Fibroblast of the conjunctiva (primary cell): ENCODE results near the gene OTX1.

Experiments
- DNase-seq: peaks from one replicate; pipeline ENCODE4 v3.0.0-alpha.2; 2010; ENCODE audit warnings: low read depth

Gene OTX1

DNA sequence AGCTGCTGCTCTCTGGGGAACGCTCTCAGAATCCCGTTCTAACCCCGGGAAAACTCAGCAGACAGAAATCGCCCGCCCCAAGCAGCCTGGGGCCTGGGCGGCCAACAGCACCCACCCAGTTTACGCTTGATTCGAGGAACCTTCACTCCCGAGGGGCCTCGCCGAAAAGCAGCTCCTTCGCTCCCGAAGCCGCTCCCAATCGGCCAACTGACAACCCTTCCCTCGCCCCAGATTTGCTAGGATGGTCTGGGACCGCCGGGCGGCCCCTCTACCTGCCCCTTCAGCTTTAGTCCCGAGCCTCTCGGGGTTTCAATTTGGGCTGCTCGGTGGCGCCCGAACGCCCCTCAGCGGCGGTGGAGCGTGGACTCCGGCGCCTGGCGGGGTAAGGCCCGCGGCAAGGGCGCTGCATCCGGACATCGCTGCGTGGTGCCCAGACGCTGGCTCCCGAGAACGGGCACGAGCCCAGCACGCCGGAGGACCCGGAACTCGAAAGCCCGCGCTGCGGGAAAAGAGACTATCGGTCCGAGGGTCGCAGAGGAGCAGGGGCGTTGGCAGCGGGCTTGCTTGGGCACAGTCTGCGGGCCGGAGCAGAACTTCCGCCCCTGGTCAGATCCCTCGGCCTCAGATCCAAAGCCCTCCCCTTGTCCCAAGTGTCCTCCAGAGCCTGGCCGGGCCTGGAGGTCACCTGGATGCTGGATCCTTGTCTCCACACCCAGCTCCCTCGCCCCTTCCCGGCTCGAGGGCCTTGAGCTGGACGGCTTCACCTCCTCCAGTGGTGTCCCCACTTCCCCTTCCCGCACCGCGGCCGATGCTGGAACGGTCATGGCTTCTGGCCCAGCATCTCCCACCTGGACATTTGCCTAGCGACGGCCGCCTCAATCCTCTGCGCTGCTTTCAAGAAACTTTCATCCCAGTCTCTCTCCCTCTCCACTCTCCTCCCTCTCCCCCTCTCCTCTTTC, 3.0 kb upstream of the OTX1 start:
- DNase-seq = no peak

DNA sequence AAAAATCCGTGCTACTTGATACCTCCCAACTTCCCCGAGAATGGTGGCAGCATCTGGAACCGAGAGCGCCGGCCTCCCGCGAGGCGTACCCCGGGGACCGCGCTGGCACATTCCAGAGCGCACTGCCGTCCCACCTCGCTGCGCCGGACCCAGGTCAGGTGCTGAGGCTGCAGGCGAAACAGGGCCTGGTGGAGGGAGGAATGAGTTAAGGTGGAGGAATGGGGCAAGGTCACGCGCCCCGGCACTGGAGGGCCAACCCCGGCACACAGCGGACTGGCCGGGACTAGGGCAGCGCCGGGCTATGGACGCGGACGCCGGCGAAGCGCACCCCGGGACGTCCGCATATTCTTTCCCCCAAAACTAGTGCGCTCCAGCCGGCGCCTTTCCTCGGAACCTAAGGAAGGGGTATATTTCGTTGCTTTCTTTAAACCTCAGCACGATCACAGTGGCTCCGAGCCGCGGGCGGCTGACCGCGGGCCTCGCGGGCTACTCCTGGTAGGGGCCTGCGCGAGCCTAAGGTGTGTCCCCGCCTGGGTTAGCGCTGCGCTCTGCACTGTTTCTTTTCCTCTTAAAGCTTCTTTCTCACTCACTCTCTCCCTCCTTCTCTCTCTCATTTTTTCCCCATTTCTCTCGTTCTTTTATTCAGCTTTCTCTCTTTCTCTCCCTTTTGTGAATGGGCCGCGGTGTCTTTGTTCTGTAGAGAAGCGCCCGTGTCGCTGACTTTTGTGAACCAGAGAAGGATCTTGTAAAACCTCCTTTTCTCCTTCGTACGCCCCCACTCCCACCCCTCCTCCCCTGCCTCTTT, 2.1 kb upstream of the OTX1 start:
- DNase-seq = no peak

DNA sequence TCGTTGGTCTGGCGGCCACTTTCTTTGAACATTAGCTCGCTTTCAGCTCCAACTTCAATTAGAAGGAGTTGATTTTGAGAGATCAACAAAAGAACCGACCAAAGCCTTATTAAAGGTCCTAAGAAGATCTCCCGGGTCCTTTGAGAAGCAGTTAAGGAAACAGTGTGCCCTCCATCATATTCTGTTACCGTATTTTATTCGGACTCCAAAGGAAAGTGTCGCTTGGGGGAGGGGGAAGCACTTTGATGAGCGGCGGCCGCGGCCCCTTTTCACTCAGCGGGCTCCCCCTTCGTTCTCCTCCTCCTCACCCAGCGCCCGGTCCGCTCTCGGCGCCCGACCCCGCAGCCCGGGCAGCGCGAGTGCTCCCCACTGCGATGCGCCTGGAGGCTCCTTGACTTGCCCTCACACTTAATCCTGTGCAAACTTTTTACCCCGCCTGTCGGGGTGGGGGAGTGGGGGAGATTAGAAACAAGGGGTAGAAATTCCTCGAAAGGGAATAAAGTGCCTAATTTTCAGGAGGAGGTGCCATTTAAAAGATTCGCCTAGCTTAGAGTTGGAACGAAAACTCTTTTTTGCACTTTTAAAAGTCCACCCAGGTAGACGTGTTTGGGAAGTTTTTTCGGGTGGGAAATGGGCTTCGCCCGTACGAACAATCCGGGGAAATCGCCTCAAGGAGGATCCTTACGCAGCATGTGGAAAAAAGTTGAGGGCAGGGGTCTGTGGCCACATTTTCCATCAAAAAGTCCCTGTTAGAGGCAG, 1.2 kb upstream of the OTX1 start:
- no peak for DNase-seq

DNA sequence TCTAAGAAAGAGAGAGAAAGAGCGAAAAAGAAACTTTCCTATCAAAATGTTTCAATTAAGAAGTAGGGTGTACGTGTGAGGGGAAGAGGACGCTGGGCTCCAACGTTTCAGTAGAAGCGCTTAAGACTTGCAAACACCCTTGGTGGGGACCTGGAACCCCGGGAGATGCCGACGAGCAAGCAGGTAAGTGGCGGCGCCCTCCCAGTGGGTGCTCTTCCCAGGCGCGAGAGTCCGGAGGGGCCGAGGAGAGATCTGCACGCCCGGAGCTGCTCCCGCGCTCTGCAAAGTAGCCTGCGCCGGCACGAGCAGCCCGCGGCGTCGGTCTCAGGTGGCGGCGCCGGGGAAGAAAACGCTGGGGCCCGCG, 678 bp upstream of the OTX1 start:
- no peak for DNase-seq

DNA sequence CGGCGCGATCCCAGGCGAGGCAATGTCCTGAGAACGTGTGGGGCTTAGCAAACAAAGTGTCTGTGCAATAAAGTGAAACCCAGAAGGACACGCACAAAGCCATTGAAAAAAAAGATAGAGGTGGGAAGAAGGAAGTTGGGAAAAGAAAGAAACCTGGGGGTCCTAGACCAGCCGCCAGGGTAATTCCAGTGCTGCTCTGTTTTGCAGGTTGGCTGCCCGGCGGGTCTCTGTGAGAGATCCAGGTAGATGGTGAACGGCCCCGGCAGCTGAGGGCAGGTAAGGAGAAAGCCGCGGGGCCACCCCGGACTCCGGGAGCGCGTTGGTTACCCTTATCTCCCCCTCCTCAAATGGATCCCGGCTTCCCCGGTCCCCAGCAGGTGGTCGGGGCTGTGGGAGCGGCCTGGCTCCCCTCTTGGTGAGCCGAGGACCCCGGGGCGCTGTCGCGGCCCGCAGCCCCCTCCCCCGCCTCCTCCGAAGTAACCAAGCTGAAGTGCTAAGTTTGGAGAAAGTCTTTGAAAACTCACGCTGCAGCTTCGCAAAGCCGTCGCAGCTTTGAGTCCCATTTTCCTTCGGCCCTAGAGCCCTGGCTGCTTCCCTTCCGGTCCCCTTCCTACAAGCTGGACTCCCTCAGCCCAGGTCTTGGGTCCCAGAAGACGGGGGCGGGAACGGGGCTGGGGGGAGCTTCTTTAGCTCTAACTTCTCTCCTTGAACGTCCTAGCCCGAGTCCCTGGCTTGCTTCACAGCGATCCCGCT, 588 bp downstream of the OTX1 start:
- DNase-seq = no peak

DNA sequence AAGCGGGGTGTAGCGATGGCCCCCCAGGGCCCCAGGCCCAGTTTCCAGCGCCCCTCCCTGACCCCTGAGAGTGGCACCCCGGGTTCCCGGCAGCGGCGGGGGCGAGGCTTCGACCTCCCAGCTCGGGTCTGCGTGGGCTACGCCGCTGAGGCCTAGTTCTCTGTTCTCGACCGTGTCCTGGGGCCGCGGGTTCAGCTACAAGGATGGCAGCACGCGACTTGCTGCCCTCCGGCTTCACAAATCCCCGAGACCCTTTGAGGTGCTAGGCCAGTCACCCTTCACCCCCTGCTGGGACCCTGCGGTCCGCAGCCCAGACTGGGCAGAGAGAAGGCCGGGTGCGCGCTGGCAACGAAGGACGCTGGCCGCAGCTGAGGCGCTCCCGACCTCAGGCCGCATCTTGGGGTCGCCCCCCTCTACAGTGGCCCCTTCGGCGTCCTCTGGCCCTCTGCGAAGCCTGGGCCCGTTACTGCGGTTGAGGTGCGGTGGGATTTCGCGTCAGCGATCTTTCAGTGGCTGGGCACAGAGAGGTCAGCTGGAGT, 1.2 kb downstream of the OTX1 start:
- no peak for DNase-seq

DNA sequence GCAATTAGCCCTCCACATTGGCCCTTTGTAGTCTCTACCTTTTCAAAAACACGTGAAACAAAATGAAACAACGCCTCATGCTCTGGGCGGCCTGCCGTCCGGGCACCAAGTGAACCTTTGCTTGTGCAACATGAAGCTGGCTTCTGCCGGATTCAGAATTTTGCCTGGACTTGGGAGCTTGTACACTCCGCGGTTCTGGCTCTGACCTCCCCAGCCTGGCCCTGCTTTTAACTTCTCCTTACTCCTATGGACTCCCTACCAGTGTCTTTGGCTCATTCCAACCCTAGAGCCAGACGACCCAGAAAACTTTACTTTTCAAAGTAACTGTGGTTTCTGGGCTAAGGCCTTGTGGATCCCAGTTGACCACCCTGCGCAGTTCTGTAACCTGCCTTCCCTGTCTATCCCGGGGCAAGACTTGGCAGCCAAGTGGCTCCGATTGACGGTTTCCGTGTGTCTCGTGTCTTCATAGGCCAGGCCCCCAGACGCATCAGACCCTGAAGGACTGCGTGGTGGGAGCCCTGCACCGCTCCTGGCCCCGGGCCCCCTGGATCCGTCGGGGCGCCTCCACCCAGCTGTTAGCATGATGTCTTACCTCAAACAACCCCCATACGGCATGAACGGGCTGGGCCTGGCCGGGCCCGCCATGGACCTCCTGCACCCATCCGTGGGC, 1.9 kb downstream of the OTX1 start:
- no peak for DNase-seq

DNA sequence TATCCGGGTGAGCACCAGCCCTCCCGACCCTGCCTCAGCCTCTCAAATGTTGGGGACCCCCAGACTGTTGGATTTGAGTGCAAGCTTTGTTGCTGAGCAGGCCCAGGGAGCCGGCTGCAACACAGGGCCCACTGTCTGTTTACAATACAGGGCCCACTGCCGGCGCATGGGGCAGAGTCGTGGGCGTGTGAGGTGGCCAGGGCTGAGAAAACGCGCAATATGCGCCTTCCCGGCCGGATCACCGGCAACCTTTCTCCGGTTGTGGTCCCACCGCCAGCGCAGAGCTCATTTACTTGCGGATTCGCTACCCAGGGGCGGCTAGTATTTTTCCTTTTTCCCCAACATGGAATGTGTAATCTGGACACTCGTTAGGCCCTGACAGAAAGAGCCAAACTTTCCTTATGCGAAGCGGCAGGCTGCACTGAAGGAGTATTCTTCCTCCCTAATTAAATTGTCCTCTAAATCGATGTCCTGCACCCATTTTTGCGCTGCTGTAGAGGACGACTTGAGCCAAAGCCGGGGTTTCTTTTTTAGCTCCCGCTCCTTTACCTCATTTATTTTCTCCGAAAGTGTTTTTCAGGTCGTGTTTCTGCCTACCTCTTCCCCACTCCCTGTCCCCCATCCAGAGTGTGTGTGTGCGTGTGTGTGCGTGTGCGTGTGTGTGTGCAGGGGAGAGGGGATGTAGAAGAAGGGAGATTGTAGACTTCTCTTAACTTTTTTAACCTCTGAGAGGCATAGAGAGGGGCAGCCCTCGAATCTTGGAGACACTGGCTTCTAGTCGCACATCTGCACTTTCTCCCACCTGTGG, 2.7 kb downstream of the OTX1 start:
- no peak for DNase-seq

DNA sequence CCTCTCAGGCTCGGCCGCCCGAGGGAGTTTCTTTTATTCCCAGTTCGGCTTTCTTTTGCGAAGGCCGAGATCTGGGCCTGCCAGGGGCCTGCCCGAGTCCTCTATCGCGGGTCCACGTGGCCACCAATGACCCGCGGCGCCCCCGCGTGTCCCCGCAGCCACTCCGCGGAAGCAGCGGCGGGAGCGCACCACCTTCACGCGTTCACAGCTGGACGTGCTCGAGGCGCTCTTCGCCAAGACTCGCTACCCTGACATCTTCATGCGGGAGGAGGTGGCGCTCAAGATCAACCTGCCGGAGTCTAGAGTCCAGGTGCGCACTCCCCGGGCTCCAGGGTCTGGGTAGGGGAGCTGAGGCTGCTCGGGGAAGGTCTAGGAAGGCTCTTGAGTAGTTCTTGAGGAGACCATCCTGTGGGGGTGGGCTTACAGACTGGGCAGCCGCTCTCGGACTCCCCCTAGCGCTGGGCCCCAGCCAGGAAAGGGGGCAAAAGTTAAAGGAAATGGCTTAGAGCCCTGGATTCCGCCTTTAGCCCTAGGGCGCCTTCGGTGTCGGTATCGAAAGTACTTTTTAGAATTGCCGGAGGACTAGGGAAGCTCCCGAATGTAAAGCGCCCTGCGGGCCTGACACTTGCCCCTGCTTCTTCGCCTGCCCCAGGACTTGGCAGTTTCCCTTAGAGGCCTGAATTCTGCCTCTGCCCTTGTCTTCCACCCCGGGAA, 3.4 kb downstream of the OTX1 start:
- DNase-seq = no peak

DNA sequence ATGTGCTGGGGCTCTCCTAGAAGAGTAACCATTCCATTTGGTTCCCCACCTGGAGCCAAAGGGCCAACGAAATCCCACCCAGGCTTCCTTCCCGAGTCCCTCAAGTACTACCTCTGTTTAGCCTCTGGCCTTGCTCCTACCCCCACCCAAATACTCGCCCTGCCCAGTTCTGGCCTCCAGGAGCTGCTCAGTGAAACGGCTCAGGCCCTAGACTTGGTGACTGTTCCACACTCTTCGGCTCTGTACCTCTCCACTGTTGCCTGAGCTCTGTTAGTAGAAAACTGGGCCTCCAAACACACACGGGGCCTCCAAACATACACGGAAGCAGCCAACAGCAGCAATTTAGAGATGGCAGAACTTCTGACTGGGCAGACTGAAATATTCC, 4.2 kb downstream of the OTX1 start:
- DNase-seq = no peak

DNA sequence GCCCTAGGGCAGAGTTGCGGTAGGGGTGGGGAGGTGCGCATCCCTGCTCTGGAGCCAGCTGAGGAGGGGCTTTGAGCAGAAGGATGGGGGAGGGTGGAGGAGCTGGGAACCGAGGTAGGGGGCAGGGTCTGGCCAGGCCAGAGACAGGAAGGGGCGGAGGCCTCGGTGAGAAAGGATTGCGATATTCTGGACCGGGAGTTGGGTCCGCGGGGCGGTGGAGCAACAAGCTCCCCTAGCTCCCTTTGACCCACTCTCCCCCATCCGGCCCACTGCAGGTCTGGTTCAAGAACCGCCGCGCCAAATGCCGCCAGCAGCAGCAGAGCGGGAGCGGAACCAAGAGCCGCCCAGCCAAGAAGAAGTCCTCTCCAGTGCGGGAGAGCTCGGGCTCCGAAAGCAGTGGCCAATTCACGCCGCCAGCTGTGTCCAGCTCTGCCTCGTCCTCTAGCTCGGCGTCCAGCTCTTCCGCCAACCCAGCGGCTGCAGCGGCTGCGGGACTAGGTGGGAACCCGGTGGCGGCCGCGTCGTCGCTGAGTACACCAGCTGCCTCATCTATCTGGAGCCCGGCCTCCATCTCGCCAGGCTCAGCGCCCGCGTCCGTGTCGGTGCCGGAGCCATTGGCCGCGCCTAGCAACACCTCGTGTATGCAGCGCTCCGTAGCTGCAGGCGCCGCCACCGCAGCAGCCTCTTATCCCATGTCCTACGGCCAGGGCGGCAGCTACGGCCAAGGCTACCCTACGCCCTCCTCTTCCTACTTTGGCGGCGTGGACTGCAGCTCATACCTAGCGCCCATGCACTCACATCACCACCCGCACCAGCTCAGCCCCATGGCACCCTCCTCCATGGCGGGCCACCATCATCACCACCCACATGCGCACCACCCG, 4.8 kb downstream of the OTX1 start:
- no peak for DNase-seq

DNA sequence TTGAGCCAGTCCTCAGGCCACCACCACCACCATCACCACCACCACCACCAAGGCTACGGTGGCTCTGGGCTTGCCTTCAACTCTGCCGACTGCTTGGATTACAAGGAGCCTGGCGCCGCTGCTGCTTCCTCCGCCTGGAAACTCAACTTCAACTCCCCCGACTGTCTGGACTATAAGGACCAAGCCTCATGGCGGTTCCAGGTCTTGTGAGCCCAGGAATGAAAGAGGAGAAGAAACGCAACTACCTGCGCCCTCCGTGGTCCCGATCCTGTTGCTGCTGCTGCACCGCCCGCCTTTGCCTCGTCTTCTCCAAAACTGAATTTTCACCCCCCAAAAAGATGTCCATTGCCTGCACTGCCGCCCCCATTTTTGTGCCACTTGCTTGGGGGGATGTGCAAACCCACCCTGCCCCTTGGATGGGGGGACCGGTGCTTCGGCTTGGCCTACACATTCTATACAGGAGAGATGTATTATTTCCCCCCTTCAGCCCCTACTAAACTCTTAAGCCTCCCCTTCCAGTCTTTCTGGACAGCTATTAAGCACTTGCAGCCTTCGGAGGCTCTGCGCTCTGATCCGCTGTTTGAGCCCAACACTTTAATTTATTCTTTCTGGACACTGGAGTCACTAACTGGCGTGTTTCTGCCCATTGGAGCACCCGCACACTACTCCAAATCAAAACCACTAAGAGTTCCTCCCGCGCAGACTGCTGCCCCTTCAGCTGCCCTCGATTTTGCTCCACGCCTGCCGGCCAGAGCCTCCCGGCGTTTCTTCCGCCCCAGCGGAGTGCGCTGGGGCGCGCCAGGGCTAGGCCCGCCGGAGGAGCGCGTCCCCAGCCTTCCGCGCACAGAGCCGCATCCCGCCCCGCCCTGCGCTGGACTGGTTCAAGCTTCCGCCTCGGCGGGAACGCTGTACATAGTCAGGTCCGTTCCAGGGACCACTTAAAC, 5.7 kb downstream of the OTX1 start:
- DNase-seq = no peak

DNA sequence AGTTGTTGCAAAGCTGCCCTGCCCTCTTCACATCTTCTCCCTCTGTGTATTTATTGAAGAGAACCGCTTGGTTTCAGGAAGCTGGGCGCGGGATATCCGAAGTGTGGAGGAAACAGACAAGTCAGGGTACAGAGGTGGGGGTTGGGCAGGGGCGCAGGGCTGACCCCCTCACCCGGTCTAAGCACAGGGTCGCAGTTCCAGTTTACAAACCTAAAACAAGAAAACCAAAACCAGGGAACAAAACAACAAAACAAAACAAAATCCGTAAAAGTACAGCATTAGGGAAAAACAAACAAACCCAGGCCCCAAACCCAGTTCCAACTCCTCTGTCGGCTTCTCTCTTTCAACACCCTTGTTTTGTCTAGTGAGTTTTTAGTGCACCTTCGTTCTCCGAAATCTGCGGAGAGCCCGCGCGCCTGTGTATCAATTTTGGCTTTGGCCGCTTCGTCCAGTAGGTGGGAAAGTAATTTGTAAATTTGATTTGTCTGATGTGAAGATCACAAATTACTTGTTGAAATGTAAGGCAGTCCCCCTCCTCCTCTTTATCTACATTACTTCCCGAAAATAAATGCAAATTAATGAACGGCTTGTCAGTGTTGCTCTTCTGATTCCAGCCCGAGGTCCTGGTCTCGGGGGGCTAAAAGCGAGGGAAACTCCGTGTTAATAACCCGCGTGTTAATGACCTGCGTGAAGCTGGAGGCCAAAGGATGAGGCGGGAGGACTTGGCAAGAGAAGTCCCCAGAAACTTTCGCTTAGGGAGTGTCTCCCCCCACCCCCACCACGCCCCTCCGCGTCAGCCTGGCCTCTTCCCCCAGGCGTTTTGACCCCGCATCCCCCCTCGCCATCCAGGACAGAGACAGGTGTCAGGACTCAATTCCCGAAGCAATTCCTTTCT, 6.9 kb downstream of the OTX1 start:
- no peak for DNase-seq

DNA sequence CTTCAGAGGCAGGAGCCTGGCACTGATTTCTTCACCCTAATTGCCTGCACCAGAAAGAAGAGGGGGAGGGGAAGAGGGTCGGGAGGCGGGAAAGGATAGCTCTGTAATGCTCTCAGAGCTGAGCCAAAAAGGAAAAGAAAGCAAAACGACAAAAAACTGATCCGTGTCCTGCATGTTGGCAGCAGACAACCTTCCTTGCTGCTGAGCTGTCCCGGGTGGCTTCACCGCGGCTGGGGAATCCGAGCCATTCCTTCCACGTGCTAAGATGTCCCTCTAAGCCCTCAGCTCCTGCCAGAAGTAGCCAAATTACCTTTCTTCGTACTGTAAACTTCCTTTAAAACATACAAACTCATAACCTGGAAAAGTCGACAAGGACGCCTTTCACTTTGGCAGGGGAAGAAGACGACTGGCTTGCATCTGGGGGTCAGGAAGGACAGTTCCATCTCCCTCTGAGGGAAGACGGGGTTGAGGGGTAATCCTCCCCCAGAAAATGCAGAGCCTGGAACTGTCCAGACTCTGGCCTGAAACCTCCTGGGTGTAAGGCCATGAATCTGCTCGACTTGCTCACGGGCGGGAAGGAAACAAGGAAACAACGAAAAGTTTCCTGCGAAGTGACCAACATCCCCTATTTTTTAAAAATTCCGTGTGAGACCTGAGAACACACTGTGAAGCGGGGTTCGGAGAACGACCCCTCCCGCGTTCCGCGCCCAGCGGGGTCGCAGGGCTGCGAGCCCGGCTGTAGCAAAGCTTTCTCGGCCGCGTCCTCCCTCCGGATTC, 7.7 kb downstream of the OTX1 start:
- DNase-seq = no peak
